Fibroblast of skin of left quadriceps (primary cell): ENCODE results near the gene ZDHHC8.

ENCODE experiments used
- DNase-seq, 2 experiments: peaks; one replicate each; pipeline ENCODE4 v3.0.0-alpha.2; 2013; ENCODE audit warnings: low read depth in 2 of 2

Gene ZDHHC8

DNA sequence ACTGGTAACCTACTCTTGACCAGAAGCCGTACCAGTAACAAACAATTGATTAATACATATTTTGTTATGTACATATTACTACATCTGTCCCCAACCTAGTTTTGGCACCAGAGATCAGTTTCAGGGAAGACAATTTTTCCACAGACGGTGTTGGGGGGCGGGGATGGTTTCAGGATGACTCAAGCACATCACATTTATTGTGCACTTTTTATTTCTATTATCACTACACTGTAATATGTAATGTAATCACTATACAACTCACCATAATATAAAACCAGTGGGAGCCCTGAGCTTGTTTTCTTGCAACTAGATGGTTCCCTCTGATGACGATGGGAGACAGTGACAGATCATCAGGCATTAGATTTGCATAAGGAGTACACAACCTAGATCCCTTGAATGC lies 36.1 kb upstream of the ZDHHC8 start:
- no peak for DNase-seq

DNA sequence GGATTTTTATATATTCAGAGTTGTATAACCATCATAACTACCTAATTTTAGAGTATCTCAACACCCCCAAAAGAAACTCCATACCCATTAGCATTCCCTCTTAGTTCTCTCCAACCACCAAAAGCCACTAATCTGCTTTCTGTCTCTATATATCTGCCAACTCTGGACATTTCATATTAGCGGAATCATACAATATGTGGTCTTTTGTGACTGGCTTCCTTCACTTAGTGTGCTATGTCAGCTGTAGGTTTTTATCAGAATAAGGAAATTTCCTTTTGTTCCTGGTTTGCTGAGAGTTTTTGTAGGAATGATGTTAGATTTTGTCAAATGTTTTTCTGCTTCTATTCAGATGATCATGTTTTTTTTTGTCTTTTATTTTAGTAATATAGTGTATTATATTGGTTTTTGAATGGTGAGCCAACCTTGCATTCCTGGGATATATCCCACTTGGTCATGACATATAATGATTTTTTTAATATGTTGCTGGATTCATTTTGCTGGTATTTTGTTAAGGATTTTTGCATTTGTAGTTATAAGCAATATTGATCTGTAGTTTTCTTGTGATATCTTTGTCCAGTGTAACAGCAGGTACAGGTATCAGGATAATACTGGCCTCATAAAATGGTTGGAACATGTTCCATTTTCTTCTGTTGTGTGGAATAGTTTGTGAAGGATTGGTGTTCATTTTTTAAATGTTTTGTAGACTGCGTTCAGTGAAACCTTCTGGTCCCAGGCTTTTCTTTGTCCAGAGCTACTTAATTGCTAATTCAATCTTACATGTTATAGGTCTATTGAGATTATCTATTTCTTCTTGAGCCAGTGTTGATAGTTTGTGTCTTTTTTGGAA lies 34.8 kb upstream of the ZDHHC8 start:
- DNase-seq, result no peak

DNA sequence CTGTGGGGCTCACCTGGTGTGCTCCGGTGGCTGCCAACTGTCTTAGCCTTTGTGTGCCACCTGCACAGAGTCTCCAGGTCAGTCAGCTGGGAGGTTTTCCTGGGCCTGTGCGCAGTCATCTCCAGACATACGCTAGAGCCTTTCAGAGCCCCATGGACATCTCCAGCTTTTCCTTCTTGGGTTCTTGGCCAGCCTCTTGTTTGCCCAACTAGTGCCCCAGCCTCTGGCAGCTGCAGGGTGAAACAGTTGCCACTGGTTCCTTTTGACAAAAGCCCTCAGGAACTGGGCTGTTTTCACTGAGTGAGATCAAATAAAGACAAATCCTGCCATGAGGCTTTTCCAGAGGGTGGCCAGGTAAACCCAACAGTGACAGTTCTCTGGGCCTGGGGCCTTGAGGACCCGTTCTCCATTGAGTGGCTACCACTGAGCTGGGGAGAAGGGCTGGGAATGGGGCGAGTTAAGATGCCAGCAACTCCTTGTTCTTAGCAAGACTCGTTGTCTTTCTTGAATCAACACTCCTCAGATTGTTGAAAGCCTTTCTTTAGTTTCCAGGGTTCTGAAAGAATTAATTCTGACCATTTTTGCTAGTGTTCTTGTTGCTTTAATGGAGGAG lies 32.4 kb upstream of the ZDHHC8 start:
- DNase-seq, result no peak

DNA sequence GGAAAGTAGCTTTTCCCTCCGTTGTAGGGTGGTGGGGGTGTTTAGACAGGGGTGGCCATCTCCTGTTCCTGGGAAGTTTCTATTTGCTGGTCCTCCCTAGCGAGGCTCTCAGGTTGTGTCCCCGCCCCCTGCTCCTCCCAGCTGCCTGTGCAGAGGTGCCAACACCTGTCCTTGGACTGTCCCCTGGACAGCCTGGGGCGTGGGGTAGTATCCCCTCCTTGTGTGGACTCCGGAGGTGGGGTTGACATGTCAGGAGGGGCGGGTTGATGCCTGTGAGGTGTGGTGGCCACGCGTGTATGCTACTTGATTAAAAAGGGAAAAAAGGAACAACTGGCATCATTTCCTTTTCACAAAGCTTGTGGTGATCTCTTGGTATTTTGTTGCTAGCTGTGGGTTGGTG lies 30.0 kb upstream of the ZDHHC8 start:
- DNase-seq, result no peak

DNA sequence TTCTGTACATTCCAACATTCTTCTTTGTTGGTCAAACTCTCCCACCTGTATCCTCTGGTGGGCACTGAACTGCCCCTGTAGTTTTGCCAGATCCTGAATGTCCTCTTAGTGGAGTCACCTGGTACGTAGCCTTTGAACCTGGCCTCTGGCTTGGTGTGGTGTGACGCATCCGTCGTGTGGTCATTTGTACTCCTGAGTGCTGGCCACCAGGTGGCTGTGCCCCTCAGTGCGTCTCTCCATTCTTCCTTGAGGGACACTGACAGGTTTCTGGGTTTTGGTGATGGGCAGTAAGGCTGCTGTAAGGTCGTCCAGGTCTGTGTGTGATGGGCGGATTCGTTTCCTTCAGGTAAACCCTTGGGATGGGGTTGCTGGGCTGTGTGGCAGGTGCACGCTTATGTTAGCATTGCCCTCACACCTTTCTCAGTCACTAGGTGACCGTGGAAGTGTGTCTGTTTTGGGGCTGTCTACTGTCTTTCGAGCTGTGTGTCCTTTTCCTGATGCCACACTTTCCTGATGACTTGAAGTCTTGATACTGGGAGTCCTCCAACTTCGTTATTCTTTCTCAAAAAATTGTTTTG lies 29.3 kb upstream of the ZDHHC8 start:
- no peak for DNase-seq

DNA sequence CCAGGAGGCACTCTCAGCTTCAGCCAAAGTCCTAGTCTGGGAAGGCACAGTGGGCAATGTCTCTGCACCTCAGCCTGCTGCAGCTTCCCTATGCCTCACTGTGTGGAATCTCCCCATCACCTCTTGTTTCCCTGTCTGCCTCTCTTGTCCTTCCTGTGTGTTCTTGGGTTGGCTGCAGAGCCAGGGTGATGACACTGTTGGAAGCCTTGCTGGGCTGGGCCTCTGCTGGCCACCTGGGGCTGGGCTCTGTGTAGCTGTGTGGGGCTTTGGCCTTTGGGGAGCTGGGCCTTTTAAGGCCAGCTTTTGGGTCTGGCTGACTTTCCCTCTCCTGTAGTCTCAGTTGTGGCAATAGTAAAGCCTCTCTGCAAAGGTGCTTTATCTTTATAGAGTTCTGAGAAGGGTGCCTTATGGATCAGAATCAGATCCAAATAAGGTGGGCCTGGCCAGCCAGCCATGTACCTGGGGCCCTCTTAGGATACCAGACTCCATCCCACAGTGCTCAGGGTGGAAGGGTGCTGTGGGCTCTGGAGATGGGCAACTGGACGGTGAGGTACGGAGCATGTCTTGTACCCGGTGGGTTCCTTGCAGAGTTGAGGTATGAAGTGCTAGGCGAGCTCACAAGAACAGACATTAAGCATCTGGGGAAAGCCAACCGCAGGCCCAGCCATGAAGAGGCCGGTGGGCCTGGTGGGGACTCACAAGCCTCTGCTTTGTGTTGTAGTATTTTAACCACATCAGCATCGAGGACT lies 26.0 kb upstream of the ZDHHC8 start:
- DNase-seq, result no peak

DNA sequence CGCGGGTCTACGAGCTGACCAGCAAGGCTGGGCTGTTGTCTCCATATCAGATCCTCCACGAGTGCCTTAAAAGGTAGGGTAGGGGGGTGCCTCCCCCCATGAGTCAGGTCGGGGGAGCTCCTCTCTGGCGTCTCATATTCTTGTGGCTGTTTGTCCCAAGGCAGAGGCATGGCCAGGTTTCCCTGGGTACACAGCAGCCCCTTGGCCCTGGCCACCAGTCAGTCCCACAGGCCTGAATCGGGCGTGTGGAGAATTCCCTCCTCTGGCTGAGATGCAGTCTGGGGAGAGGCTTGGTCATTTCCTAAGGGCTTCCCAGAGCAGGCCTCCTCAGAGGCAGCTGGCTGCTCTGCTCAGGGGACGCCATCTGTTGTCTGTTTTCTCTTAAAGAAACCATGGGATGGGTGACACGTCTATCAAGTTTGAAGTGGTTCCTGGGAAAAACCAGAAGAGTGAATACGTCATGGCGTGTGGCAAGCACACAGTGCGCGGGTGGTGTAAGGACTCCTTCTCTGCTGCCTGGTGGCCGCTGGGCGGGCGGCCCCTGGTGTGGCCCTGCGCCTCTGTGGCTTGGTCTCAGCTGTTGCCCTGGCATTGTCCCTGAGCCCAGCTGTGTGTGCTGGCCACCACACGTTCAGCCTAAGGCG lies 25.3 kb upstream of the ZDHHC8 start:
- DNase-seq, result no peak

DNA sequence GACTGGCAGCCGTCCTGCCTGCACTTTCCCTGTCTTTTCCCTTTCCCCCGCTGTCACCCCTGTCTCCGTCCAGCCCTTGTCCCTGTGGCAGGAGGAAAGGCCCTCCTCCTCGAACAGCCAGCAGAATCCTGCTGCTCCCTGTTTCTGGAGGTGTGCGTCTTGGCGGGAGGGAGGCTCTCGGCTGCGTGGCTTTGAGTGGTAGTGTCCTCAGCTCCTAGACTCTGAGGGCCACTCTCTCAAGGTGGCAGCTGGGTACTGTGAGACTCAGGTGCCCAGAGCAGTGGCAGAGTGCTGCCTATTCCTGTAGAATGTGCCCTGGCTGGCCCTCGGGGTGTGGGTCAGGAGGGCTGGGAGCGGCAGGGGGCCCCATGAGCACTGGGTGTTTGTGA lies 24.8 kb upstream of the ZDHHC8 start:
- no peak for DNase-seq

DNA sequence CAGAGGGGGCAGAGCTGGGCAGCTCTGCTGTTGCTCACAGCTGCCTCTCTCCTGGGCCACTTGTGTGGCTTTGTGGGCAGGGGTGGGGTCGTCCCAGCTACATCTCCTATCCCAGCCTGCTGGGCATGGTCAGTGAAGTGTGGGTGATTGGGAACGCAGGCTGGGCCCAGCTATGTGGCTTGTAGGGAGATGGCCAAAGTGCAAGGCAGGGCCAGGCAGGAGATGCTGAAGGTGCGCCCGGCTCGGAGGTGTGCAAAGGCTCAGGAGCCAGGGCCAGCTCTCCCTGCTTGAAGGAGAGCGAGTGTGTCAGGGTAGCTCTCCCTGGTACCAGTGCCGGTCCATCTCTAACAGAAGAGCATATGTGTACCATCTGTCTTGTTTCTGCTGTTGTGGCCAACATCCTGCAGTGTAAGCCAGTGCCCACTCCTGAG lies 24.1 kb upstream of the ZDHHC8 start:
- no peak for DNase-seq

DNA sequence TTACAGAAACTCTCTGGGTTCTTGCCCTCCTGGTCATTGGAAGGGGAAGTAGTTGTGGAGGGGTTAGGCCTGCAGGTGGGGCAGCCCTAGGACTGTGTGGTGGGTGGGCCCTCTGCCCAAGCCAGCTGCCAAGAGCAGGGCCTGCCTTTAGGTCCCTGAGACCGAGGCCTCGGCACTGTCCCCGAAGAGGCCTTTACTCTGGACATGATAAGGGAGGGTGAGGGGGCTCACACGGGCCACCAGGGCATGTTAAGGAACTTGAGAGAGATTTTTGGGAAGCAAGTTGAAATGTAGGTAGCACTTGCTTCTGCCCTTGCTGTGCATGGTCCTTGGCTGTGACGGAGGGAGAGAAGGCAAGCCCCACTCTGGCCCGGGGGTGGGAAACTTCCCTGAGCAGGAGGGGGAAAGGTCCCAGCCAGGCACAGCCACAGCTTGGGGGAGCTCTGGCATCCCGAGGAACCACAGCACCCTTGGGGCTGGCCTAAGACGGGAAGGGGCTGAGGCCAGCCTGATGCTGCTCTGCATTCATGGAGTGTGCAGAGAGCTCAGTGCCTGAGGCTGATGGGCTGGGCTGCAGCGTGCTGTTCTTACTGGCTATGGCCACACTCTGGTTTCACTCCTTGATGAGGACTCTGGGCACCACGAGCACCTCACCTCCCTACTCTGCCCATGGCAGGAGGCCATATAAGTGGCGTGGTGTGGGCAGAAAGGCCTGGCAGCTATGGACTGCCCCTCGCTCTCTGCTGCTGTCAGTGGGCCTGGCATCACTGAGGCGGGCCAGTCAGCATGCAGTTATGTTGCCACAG lies 23.4 kb upstream of the ZDHHC8 start:
- no peak for DNase-seq

DNA sequence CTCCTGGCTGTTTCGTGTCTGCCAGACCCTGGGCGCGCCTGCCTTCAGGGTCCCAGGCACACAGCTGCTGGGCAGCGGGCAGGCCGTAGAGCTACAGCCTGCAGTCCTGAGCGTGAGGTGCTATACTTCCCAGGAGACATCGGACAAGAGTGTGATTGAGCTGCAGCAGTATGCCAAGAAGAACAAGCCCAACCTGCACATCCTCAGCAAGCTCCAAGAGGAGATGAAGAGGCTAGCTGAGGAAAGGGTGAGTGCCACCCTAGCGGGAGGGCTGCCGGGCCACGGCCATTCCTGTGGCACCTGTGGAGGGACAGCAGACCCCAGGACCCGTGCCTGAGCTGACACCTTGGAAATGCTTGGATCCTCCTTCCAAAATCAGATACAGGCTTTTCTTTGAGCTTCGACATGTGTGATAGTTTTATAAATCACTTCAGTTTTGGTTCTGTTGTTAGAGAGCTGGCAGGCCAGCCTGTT lies 22.8 kb upstream of the ZDHHC8 start:
- DNase-seq, result no peak

DNA sequence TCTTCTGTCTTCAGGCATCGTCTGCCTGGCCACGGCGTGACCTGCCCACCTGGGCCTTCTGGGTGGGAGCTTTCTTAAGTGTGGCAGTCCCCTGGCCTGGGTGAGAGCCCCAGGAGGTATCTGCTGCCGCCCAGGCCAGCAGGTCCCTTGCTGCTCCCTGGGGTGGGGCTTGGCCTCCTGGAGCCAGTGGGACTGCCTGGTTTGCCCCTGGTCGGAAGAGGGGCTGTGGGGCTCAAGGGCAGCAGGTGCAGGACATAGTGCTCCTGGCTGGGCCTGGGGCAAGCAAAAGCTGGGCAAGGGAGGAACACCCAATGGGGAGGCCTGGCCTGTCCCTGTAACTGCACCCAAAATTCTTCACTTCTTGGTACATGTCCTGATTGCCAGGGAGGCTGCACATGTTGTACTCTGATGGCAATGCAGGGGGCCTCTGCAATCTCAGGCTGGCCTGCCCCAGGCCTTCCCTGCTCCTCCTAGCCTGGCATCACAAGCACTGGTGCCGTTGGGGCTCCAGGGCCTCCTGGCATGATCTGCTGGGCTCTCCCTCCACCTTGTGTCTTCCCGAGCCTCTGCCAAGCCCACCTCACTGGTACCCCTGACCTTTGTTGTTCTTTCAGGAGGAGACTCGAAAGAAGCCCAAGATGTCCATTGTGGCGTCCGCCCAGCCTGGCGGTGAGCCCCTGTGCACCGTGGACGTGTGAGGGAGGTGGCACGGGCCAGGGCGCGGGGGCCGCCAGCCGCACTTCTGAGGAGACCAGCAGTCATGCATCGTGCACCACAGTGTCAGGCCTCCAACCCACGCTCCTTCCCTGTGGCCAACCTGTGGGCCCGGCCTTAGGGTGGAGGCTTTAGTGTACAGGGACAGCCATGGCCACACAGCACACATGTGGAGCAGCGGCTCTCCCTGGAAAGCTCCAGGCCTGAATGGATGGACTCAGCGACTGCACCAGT lies 21.9 kb upstream of the ZDHHC8 start:
- no peak for DNase-seq

DNA sequence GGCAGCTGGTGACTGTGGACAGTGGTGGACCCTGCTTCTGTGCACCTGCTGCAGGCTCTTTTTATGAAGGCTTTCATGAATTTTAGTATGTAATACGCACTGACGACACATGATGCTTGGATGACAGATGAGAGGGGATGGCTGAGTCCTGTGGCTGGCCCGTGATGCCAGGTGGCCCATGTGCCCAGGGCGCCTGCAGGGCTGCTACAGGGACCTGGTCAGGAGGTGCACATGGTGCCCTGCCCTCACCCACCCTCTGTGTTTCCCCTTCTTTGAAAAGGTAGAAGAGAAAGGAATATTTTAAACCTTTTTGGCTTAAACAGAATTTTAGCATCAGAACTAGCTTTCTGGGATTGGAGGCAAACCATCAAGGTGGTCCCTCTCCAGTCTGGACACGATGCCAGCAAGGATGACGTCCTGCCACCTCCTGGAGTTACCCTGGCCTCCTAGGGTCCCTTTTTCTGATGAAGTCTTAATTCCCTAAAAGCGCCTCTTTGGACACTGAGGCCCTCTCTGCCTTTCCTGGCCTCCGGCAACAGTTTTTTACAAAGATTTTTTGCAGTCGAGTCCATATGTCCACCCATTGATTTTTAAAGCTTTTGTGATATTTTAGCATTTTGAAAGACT lies 21.1 kb upstream of the ZDHHC8 start:
- no peak for DNase-seq

DNA sequence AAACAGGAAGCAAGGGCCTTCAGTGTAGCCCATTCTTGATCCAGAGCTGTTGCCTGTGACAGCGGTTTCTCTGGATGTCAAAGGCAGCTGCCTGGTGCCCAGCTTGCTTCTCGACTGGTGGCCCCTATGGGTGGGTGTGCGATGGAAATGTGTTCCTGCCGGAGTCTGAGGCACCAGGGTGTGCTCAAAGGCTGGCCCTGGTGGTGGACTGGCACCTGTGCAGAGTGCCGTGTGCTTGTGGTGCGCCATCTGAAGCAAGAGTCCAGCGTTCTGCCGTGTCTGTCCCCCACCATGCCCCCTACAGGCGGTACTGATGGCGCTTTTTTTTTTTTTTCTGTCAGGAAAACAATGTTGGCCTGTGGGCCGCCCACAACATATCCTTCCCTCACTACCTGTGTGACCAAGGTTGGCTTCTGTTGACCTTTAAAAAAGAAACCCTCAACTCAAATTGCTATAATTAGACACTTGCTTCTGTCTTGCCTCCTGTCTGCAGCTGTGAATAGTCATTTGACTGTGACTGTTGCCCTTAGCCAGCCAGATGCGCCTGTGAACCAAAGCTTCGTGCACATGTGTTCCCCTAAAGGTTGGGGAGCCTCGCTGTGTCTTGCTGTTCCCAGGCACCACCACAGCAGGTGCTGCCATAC lies 20.4 kb upstream of the ZDHHC8 start:
- DNase-seq, result no peak

DNA sequence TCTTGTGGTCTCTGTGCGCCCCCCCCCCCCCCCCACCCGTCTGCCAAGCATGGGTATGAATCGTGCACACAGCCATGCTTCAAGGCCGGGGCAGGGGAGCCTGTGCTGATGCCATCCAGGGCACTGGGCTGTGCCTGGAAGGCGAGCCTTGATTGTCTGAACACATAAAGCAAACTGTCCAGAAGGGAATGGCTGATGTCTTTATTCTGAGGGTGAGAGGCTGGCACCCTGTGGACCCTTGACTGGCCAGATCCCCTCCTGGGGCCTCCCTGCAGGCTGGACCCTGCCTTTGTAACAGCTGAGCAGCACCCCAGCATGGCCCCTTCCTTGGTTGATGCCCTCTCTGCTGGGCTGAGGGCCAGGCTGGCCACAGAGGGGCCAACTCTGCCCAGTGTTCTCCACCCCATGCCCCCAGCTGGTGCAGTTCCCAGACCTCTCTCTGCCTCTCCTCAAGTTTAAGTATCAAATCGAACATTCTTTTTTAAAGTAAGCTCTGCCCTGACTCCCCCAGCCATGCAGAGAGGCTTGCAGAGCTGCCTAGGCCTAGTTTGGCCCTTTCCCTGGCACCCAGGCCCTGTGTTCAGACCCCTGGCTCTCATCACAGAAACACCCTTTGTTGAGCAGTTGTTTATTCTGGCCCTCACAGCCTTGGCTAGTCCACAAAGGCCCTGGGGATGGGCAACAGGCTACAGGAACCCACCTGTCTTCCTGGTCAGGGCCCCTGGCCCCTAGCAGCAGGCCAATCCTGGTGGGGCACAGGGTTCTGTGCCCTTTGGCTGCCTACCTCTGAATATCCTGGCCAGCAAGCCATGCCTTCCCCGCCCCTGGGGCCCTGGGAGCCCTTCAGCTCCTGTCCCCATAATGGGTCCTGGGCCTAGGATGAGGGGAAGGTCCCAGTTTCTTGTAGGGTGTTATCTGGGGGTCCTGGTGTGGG lies 19.6 kb upstream of the ZDHHC8 start:
- no peak for DNase-seq

DNA sequence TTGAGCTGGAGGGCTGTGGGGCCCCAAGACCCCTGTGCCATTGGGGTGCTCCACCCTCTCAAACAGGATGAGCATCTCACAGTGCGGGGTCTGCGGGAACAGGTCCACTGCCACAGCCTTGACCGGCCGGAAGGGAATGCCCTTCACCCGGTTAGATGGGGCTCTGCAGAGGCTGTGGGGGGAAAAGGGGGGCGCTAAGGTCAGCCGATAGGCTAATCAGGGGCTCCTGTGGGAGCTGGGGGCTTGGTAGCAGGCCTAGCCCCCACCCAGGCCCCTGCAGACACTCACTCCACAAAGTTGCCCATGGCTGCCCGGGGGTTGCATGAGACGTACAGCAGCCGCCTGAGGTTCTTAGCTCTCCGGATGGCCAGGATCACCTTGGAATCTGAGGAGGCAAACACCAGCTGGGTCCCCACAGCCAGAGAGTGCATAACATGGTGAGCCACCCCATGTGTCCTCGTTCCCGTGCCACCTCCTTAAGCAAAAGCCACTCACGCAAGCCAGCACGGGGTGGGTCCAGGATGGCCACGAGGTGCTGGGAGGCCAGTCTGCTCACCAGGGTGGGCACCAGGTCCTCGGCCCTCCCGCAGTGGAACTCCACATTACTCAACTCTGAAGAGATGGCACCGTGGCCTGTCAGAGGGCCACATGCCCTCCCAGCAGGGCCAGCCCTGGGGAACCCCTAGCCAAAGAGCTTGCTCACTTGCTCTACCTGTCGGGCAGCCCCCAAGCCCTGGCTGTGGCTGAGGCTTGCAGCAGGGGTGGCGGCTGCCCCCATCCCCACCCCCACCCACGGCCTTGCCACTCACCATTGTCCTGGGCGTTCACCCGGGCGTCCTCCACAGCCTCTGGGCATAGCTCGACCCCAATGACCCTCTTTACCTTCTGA lies 18.7 kb upstream of the ZDHHC8 start:
- no peak for DNase-seq
